Smooth muscle cell (in vitro differentiated cells): Measurements from ENCODE around the gene YIPF4. TPM values are rescaled to one million over a fixed set of nuclear protein-coding genes. Genes with fewer than 3 reads are reported as not detected.
"Not testable (repeated sequence)": the region's sequence is repeated elsewhere in the genome, so short reads cannot be mapped to it uniquely, and the experiment has no call there.

Experiments
- DNase-seq: peaks from one replicate; lab custom pipeline; 2025; ENCODE audit not compliant: unreplicated experiment; lab: John Stamatoyannopoulos, UW
- H2AFZ ChIP-seq: fragments of 200-600 bp; sonication (generic); 2 replicates; pipeline ENCODE4 v1.6.0; 2016; ENCODE audit warnings: antibody characterized with exemption, low read depth, mild to moderate bottlenecking
- H3F3A ChIP-seq: fragments of 200-600 bp; sonication (generic); 2 replicates; pipeline ENCODE4 v1.6.0; 2017; ENCODE audit warnings: antibody characterized with exemption, low read depth
- H3K27ac ChIP-seq: fragments of 200-600 bp; sonication (generic); 2 replicates; pipeline ENCODE4 v1.5.1; 2016; ENCODE audit warnings: low read depth, mild to moderate bottlenecking
- H3K27me3 ChIP-seq: fragments of 200-600 bp; sonication (generic); 2 replicates; pipeline ENCODE4 v1.6.1; 2016; ENCODE audit warnings: low read depth, mild to moderate bottlenecking
- H3K36me3 ChIP-seq: fragments of 200-600 bp; sonication (generic); 2 replicates; pipeline ENCODE4 v1.5.1; 2016; ENCODE audit warnings: low read depth
- H3K4me1 ChIP-seq: fragments of 200-600 bp; sonication (generic); 2 replicates; pipeline ENCODE4 v1.5.1; 2016; ENCODE audit warnings: low read depth
- H3K4me2 ChIP-seq: fragments of 200-600 bp; sonication (generic); 2 replicates; pipeline ENCODE4 v1.6.0; 2016; ENCODE audit warnings: mild to moderate bottlenecking
- H3K4me3 ChIP-seq: fragments of 200-600 bp; sonication (generic); 2 replicates; pipeline ENCODE4 v1.5.1; 2016; ENCODE audit warnings: mild to moderate bottlenecking
- H3K79me2 ChIP-seq: fragments of 200-600 bp; sonication (generic); 2 replicates; pipeline ENCODE4 v1.6.0; 2016; ENCODE audit warnings: low read depth, mild to moderate bottlenecking
- H3K9ac ChIP-seq: fragments of 200-600 bp; sonication (generic); 2 replicates; pipeline ENCODE4 v1.6.0; 2016; ENCODE audit warnings: low read depth
- H3K9me3 ChIP-seq: fragments of 200-600 bp; sonication (generic); replicated peaks from 2 replicates; pipeline ENCODE4 v1.5.1; 2016; ENCODE audit warnings: low read depth
- H4K20me1 ChIP-seq: fragments of 200-600 bp; sonication (generic); 2 replicates; pipeline ENCODE4 v1.6.0; 2016; ENCODE audit warnings: low read depth
- CTCF ChIP-seq: fragments of 200-600 bp; sonication (generic); IDR thresholded peaks from 2 replicates; pipeline ENCODE4 v1.5.1; 2017; ENCODE audit warnings: borderline replicate concordance, mild to moderate bottlenecking, antibody characterized with exemption; ENCODE audit not compliant: insufficient read depth, poor library complexity, severe bottlenecking
- WGBS: methylation state at CpG from one replicate; pipeline ENCODE4 v1.1.7; 2016; ENCODE audit warnings: low lambda C conversion rate; 5-methylcytosine and 5-hydroxymethylcytosine counted together
- polyA plus RNA-seq: library from polyadenylated mRNA; unstranded; fragments of >200 nt; fragmentation: Nextera tagmentation; extraction: Ambion mirVana; gene quantifications from 2 replicates; pipeline ENCODE4 v1.2.1, GENCODE V29; 2016
- total RNA-seq: library from RNA; depleted of rRNA; stranded (reverse); fragments of >200 nt; gene quantifications from 2 replicates; pipeline ENCODE4 v1.2.3, GENCODE V29; 2014

The YIPF4 gene
- total and polyA plus RNA-seq, 2 experiments from 2014 or later, result 36.0 to 56.6 TPM

DNA sequence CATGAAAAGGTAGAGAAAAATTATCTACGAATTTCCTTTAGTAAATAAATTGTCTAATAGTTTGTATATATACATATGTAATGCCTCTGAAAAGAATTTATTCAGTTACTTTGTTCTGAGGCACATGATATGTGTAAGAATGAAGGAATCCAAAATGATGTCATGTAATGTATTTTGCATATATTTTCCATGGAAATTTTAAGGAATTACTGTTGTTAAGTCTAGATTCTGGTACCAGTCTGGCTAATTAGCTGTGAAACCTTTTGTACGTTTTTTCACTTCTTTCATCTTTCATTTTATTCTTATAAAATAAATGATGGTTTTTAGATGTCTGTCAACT is 12.3 kb downstream of the YIPF4 start:
- Histone ChIP-seq H3K36me3 (no peaks in the 10 kb centered on the region), H3K27ac (peak overlapping the region; percentile 72), H3K79me2 (peaks cover 68% of the 10 kb centered on the region), H3K4me3 (no peak overlapping the region), H3K4me1 (peaks cover 4% of the 10 kb centered on the region), H4K20me1 (peaks cover 38% of the 10 kb centered on the region), H3K4me2 (peak overlapping the region; percentile 65), H3F3A (no peaks in the 10 kb centered on the region), H3K27me3 (no peaks in the 10 kb centered on the region), H2AFZ (no peak overlapping the region), H3K9me3 (no peaks in the 10 kb centered on the region), H3K9ac (no peak overlapping the region)
- TF ChIP-seq CTCF, result no peak
- 95% methylated on average over 2 of the region's 2 CpGs for WGBS
- DNase-seq, result no peak

- no peak for TF ChIP-seq CTCF
Observed at GRCh38 chr2:32291746-32292145, 14.0 kb downstream of the YIPF4 start.

GRCh38 chr2:32293493-32293892 is 15.8 kb downstream of the YIPF4 start:
- H3K27me3 ChIP-seq, H3K4me1 ChIP-seq, H3K4me2 ChIP-seq, DNase-seq, H3K9ac ChIP-seq, H3F3A ChIP-seq, H3K27ac ChIP-seq, H3K9me3 ChIP-seq, H3K4me3 ChIP-seq, H3K36me3 ChIP-seq, H2AFZ ChIP-seq: not testable (repeated sequence)
- WGBS, result 99% methylated on average over 13 of the region's 26 CpGs
- Histone ChIP-seq H3K79me2 (peaks cover 33% of the 10 kb centered on the region), H4K20me1 (peaks cover 13% of the 10 kb centered on the region)

More at GRCh38 chr2:32291746-32292145, 14.0 kb downstream of the YIPF4 start:
- Histone ChIP-seq H3K9me3 (no peaks in the 10 kb centered on the region), H3K36me3 (no peaks in the 10 kb centered on the region), H4K20me1 (peaks cover 26% of the 10 kb centered on the region), H3F3A (no peaks in the 10 kb centered on the region), H2AFZ (no peak overlapping the region), H3K27ac (no peak overlapping the region), H3K4me2 (no peak overlapping the region), H3K4me1 (peaks cover 4% of the 10 kb centered on the region), H3K4me3 (no peak overlapping the region), H3K27me3 (no peaks in the 10 kb centered on the region), H3K79me2 (peaks cover 50% of the 10 kb centered on the region), H3K9ac (no peak overlapping the region)
- 92% methylated on average over 2 of the region's 2 CpGs for WGBS
- no peak for DNase-seq

DNA sequence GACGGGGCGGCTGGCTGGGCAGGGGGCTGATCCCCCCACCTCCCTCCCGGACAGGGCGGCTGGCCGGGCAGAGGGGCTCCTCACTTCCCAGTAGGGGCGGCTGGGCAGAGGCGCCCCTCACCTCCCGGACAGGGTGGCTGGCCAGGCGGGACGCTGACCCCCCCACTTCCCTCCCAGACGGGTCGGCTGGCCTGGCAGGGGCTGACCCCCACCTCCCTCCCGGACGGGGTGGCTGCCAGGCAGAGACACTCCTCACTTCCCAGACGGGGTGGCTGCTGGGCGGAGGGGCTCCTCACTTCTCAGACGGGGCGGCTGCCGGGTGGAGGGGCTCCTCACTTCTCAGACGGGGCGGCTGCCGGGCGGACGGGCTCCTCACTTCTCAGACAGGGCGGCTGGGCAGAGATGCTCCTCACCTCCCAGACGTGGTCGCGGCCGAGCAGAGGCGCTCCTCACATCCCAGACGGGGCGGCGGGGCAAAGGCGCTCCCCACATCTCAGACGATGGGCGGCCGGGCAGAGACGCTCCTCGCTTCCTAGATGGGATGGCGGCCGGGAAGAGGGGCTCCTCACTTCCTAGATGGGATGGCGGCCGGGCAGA is 16.4 kb downstream of the YIPF4 start:
- peaks cover 27% of the 10 kb centered on the region for H3K79me2 ChIP-seq
- DNase-seq, H3K4me1 ChIP-seq, H3K27me3 ChIP-seq, H3K4me2 ChIP-seq, H3K36me3 ChIP-seq, H4K20me1 ChIP-seq, H3K9me3 ChIP-seq, H3K27ac ChIP-seq, H3K9ac ChIP-seq, H3F3A ChIP-seq, H3K4me3 ChIP-seq, H2AFZ ChIP-seq: not testable (repeated sequence)
- WGBS, result 98% methylated on average over 26 of the region's 43 CpGs

- Histone ChIP-seq H3K27ac (no peak overlapping the region), H4K20me1 (no peaks in the 10 kb centered on the region), H3K9me3 (no peaks in the 10 kb centered on the region), H2AFZ (no peak overlapping the region), H3K27me3 (no peaks in the 10 kb centered on the region), H3F3A (no peaks in the 10 kb centered on the region), H3K4me2 (no peak overlapping the region), H3K36me3 (no peaks in the 10 kb centered on the region), H3K9ac (no peak overlapping the region), H3K4me1 (no peaks in the 10 kb centered on the region), H3K4me3 (no peak overlapping the region), H3K79me2 (no peaks in the 10 kb centered on the region)
- 97% methylated on average over 7 of the region's 7 CpGs for WGBS
- DNase-seq, result no peak
- TF ChIP-seq CTCF, result no peak
Observed at GRCh38 chr2:32310577-32310976, 32.9 kb downstream of the YIPF4 start.
